ENCODE results near the gene HPSE2. TPM values are rescaled to one million over a fixed set of nuclear protein-coding genes. Genes with fewer than 3 reads are reported as not detected.

Gene HPSE2
- total RNA-seq, 4 donors from 2014 or later: 32.3 to 70.0 (median 43.6) TPM

- no peak overlapping the region for H3K27ac ChIP-seq (replicated peaks in 1 of 4)
- TF ChIP-seq POLR2A (IDR thresholded peaks at IDR 0.05; ENCODE audit: low read depth) (no peak), CTCF (IDR thresholded peaks at IDR 0.05) (no peak), POLR2AphosphoS5 (IDR thresholded peaks at IDR 0.05) (no peak), EP300 (IDR thresholded peaks at IDR 0.05) (no peak)
- no peaks in the 10 kb centered on the region for H3K27me3 ChIP-seq
- intact Hi-C loops (cut with DNase I): no loop called here
- peaks cover 0 to 12% (median 7%) of the 10 kb centered on the region in 4 donors for H3K4me1 ChIP-seq
- DNase-seq (ENCODE audit: extremely low spot score): no peak
- H3K4me3 ChIP-seq: no peak overlapping the region
- no peaks in the 10 kb centered on the region for H3K9me3 ChIP-seq
- 80% methylated on average over 2 of the region's 2 CpGs for whole genome bisulfite sequencing
- no peaks in the 10 kb centered on the region for H3K36me3 ChIP-seq
Measured at GRCh38 chr10:98620503-98620902, 615.1 kb downstream of the HPSE2 start.

- Histone ChIP-seq H3K4me1 (peaks cover 0 to 12% (median 7%) of the 10 kb centered on the region in 4 donors), H3K36me3 (no peaks in the 10 kb centered on the region), H3K27me3 (no peaks in the 10 kb centered on the region), H3K4me3 (no peak overlapping the region), H3K9me3 (no peaks in the 10 kb centered on the region), H3K27ac (replicated peaks in 1 of 4) (no peak overlapping the region)
- WGBS: 48% methylated on average over 1 of the region's 1 CpG
- intact Hi-C loops (cut with DNase I): no loop called here
- no peak for TF ChIP-seq POLR2AphosphoS5 (IDR thresholded peaks at IDR 0.05)
- TF ChIP-seq EP300 (IDR thresholded peaks at IDR 0.05): no peak
- TF ChIP-seq POLR2A (IDR thresholded peaks at IDR 0.05; ENCODE audit: low read depth): no peak
- no peak for TF ChIP-seq CTCF (IDR thresholded peaks at IDR 0.05)
- DNase-seq (ENCODE audit: extremely low spot score): no peak
Measured at GRCh38 chr10:98619446-98619845, 616.2 kb downstream of the HPSE2 start.

- peaks cover 0 to 4% (median 0%) of the 10 kb centered on the region in 4 donors for H3K36me3 ChIP-seq
- TF ChIP-seq CTCF (IDR thresholded peaks at IDR 0.05): no peak
- no peak for TF ChIP-seq EP300 (IDR thresholded peaks at IDR 0.05)
- no peak for TF ChIP-seq POLR2AphosphoS5 (IDR thresholded peaks at IDR 0.05)
- TF ChIP-seq POLR2A (IDR thresholded peaks at IDR 0.05; ENCODE audit: low read depth): no peak
- no peak for DNase-seq (ENCODE audit: extremely low spot score)
- no peaks in the 10 kb centered on the region for H3K9me3 ChIP-seq
- intact Hi-C loops (cut with DNase I): no loop called here
- peaks cover 0 to 12% (median 7%) of the 10 kb centered on the region in 4 donors for H3K4me1 ChIP-seq
- WGBS: 68% methylated on average over 6 of the region's 6 CpGs
- no peak overlapping the region for H3K4me3 ChIP-seq
- no peaks in the 10 kb centered on the region for H3K27me3 ChIP-seq
- H3K27ac ChIP-seq (replicated peaks in 1 of 4): no peak overlapping the region
Measured at GRCh38 chr10:98617906-98618520, 617.6 kb downstream of the HPSE2 start.

- H3K4me3 ChIP-seq: no peak overlapping the region
- H3K4me1 ChIP-seq: peaks cover under 1 to 25% (median 19%) of the 10 kb centered on the region in 4 donors
- no peak for DNase-seq (ENCODE audit: extremely low spot score)
- WGBS: 80% methylated on average over 1 of the region's 1 CpG
- peaks cover 0 to 4% (median 0%) of the 10 kb centered on the region in 4 donors for H3K36me3 ChIP-seq
- no peak overlapping the region for H3K27ac ChIP-seq (replicated peaks in 1 of 4)
- no peaks in the 10 kb centered on the region for H3K27me3 ChIP-seq
- no peaks in the 10 kb centered on the region for H3K9me3 ChIP-seq
- no peak for TF ChIP-seq CTCF (IDR thresholded peaks at IDR 0.05)
- no peak for TF ChIP-seq POLR2AphosphoS5 (IDR thresholded peaks at IDR 0.05)
- TF ChIP-seq POLR2A (IDR thresholded peaks at IDR 0.05; ENCODE audit: low read depth): no peak
- no peak for TF ChIP-seq EP300 (IDR thresholded peaks at IDR 0.05)
- intact Hi-C loops (cut with DNase I): no loop called here
Measured at GRCh38 chr10:98613446-98613845, 622.2 kb downstream of the HPSE2 start.

- Histone ChIP-seq H3K9me3 (no peaks in the 10 kb centered on the region), H3K27me3 (no peaks in the 10 kb centered on the region), H3K4me3 (no peak overlapping the region), H3K36me3 (peaks cover 0 to 4% (median 0%) of the 10 kb centered on the region in 4 donors), H3K4me1 (peaks cover 3 to 17% (median 13%) of the 10 kb centered on the region in 4 donors), H3K27ac (replicated peaks in 1 of 4) (no peak overlapping the region)
- no peak for TF ChIP-seq CTCF (IDR thresholded peaks at IDR 0.05)
- 65% methylated on average over 2 of the region's 2 CpGs for WGBS
- intact Hi-C loops (cut with DNase I): no loop called here
- DNase-seq (ENCODE audit: extremely low spot score): no peak
Measured at GRCh38 chr10:98611436-98611835, 624.2 kb downstream of the HPSE2 start.

Measured in esophagus muscularis mucosa (tissue), 4 donors.